H1 (cell line): ENCODE data around the gene SMDT1. TPM values are rescaled to one million over a fixed set of nuclear protein-coding genes. Genes with fewer than 3 reads are reported as not detected.
A peak's percentile ranks its signal among the peaks of the same experiment; 100 is the strongest.

Experiments used
- CTCF ChIA-PET: fragments of 300-600 bp; sonication (Branson Sonifier 250); formaldehyde crosslinking; loops from one replicate; lab custom pipeline; 2021; ENCODE audit not compliant: partially characterized antibody; lab: Charles Lee
- POLR2A ChIA-PET: fragments of 300-600 bp; sonication (Branson Sonifier 250); formaldehyde crosslinking; loops from one replicate; lab custom pipeline; 2021; ENCODE audit warnings: inconsistent platforms; ENCODE audit not compliant: partially characterized antibody; lab: Charles Lee
- DNase-seq, 2 experiments: peaks; one replicate each; pipeline versions ENCODE4 v3.0.0 to v3.0.0-alpha.2; 2010 to 2022; ENCODE audit warnings: low spot score in 2 of 2, low read depth in 1 of 2, mixed read lengths in 1 of 2
- FAIRE-seq: peaks from 2 replicates; lab custom pipeline; 2011; peaks lifted over from hg19 to GRCh38; lab: Jason Lieb, UNC
- H2AFZ ChIP-seq: 2 replicates; pipeline ENCODE4 v1.8.1; 2012; ENCODE audit warnings: low read length, inconsistent platforms
- H2AK5ac ChIP-seq: 2 replicates; pipeline ENCODE4 v1.6.1; 2013; ENCODE audit warnings: low read depth, low read length
- H2BK120ac ChIP-seq: replicated peaks from 2 replicates; pipeline ENCODE3; 2013; ENCODE audit warnings: low read depth, low read length, inconsistent platforms
- H2BK12ac ChIP-seq: 2 replicates; pipeline ENCODE4 v1.6.1; 2013; ENCODE audit warnings: low read depth, low read length
- H2BK15ac ChIP-seq: 2 replicates; pipeline ENCODE4 v1.6.1; 2013; ENCODE audit warnings: low read length
- H2BK20ac ChIP-seq: 2 replicates; pipeline ENCODE4 v1.6.1; 2013; ENCODE audit warnings: low read length
- H2BK5ac ChIP-seq: 2 replicates; pipeline ENCODE4 v1.6.1; 2013; ENCODE audit warnings: low read depth, low read length
- H3K14ac ChIP-seq: 2 replicates; pipeline ENCODE4 v1.6.1; 2013; ENCODE audit warnings: inconsistent platforms; ENCODE audit not compliant: insufficient read length
- H3K18ac ChIP-seq: 2 replicates; pipeline ENCODE4 v1.6.1; 2013; ENCODE audit warnings: low read length; ENCODE audit errors: extremely low read depth
- H3K23ac ChIP-seq: 2 replicates; pipeline ENCODE4 v1.6.1; 2013; ENCODE audit warnings: inconsistent platforms; ENCODE audit not compliant: insufficient read length
- H3K23me2 ChIP-seq: 2 replicates; pipeline ENCODE4 v1.6.1; 2013; ENCODE audit warnings: low read depth, low read length
- H3K27ac ChIP-seq: 2 replicates; pipeline ENCODE4 v1.6.1; 2011; ENCODE audit warnings: low read depth, low read length, inconsistent platforms
- H3K27me3 ChIP-seq, 4 experiments: replicated peaks in 1 of 4; 1 replicate in 1 of 4; 2 replicates in 3 of 4; pipeline versions ENCODE4 v1.6.1 to v1.8.1; 2011 to 2013; ENCODE audit warnings: low read length in 3 of 4, mild to moderate bottlenecking in 3 of 4, inconsistent platforms in 2 of 4, mixed read lengths in 2 of 4, moderate library complexity in 1 of 4; ENCODE audit not compliant: control insufficient read depth in 3 of 4, insufficient read depth in 3 of 4; ENCODE audit errors: extremely low read depth in 1 of 4
- H3K36me3 ChIP-seq, 4 experiments: 2 replicates each; pipeline versions ENCODE4 v1.6.1 to v1.8.1; 2011 to 2013; ENCODE audit warnings: mild to moderate bottlenecking in 4 of 4, low read length in 3 of 4, moderate library complexity in 2 of 4, control low read depth in 1 of 4, inconsistent platforms in 1 of 4; ENCODE audit not compliant: insufficient read depth in 4 of 4, control insufficient read depth in 2 of 4
- H3K4ac ChIP-seq: replicated peaks from 2 replicates; pipeline ENCODE3; 2013; ENCODE audit warnings: low read length, low read depth, mixed read lengths, inconsistent platforms; ENCODE audit not compliant: insufficient read length
- H3K4me1 ChIP-seq, 4 experiments: replicated peaks in 1 of 4; 1 replicate in 1 of 4; 2 replicates in 3 of 4; pipeline versions ENCODE4 v1.6.1 to v1.8.1; 2011 to 2013; ENCODE audit warnings: low read length in 3 of 4, inconsistent platforms in 2 of 4, mixed read lengths in 1 of 4; ENCODE audit not compliant: insufficient read depth in 4 of 4, control insufficient read depth in 3 of 4
- H3K4me2 ChIP-seq, 2 experiments: 2 replicates each; pipeline versions ENCODE4 v1.6.1 to v1.8.1; 2011 to 2013; ENCODE audit warnings: low read depth in 2 of 2, low read length in 2 of 2, control low read depth in 1 of 2, inconsistent platforms in 1 of 2, mild to moderate bottlenecking in 1 of 2; ENCODE audit not compliant: insufficient read depth in 1 of 2
- H3K4me3 ChIP-seq, 4 experiments: fragments of 200-600, 300-600 bp in 1 of 4; sonication (generic), shearing (Covaris generic), sonication (Bioruptor Twin) in 1 of 4; 2 replicates each; pipeline versions ENCODE4 v1.5.1 to v1.8.1; 2011 to 2016; ENCODE audit warnings: low read length in 4 of 4, low read depth in 3 of 4, control low read depth in 2 of 4, inconsistent platforms in 2 of 4, mild to moderate bottlenecking in 2 of 4, mixed read lengths in 1 of 4, moderate library complexity in 1 of 4; ENCODE audit not compliant: insufficient read depth in 2 of 4; ENCODE audit errors: extremely low read depth in 1 of 4
- H3K56ac ChIP-seq: replicated peaks from 2 replicates; pipeline ENCODE3; 2013; ENCODE audit warnings: low read depth, mild to moderate bottlenecking, mixed read lengths, low read length, inconsistent platforms; ENCODE audit not compliant: insufficient read length
- H3K79me1 ChIP-seq: 2 replicates; pipeline ENCODE4 v1.6.1; 2013; ENCODE audit warnings: low read depth, low read length, control low read depth
- H3K79me2 ChIP-seq, 2 experiments: 2 replicates each; pipeline versions ENCODE4 v1.6.1 to v1.8.1; 2012 to 2013; ENCODE audit warnings: low read length in 2 of 2, mild to moderate bottlenecking in 2 of 2, inconsistent platforms in 1 of 2; ENCODE audit not compliant: insufficient read depth in 2 of 2, control insufficient read depth in 1 of 2
- H3K9ac ChIP-seq, 4 experiments: replicated peaks in 1 of 4; 1 replicate in 1 of 4; 2 replicates in 3 of 4; pipeline versions ENCODE4 v1.6.1 to v1.8.1; 2011 to 2013; ENCODE audit warnings: low read depth in 3 of 4, low read length in 3 of 4, control low read depth in 2 of 4, mild to moderate bottlenecking in 2 of 4, moderate library complexity in 2 of 4, inconsistent platforms in 1 of 4; ENCODE audit errors: extremely low read depth in 1 of 4
- H3K9me3 ChIP-seq, 2 experiments: 2 replicates each; pipeline versions ENCODE4 v1.6.1 to v1.8.1; 2012 to 2013; ENCODE audit warnings: mild to moderate bottlenecking in 2 of 2, moderate library complexity in 2 of 2, control low read depth in 1 of 2, inconsistent platforms in 1 of 2, low read depth in 1 of 2, low read length in 1 of 2, mixed read lengths in 1 of 2; ENCODE audit not compliant: insufficient read depth in 2 of 2
- H4K20me1 ChIP-seq, 2 experiments: replicated peaks in 1 of 2; 2 replicates each; pipeline versions ENCODE3 to v1.8.1; 2011 to 2013; ENCODE audit warnings: inconsistent platforms in 2 of 2, low read length in 2 of 2, mild to moderate bottlenecking in 1 of 2; ENCODE audit not compliant: insufficient read depth in 2 of 2, control insufficient read depth in 1 of 2
- H4K5ac ChIP-seq: 2 replicates; pipeline ENCODE4 v1.6.1; 2013; ENCODE audit warnings: low read length, low read depth, mixed read lengths, inconsistent platforms; ENCODE audit not compliant: insufficient read length
- H4K8ac ChIP-seq: 2 replicates; pipeline ENCODE4 v1.8.0; 2013; ENCODE audit warnings: mild to moderate bottlenecking, moderate library complexity, low read length, inconsistent platforms; ENCODE audit not compliant: insufficient read depth; ENCODE audit errors: extremely low read depth
- H4K91ac ChIP-seq: replicated peaks from 2 replicates; pipeline ENCODE3; 2013; ENCODE audit warnings: low read length, mixed read lengths, inconsistent platforms; ENCODE audit not compliant: insufficient read length
- CTCF ChIP-seq, 3 experiments: IDR thresholded peaks; 1 replicate in 2 of 3; 2 replicates in 1 of 3; pipeline versions ENCODE4 v1.5.1 to v1.6.1; 2011; ENCODE audit warnings: low read length in 3 of 3, mild to moderate bottlenecking in 3 of 3, inconsistent platforms in 2 of 3, low read depth in 1 of 3, moderate library complexity in 1 of 3; ENCODE audit not compliant: insufficient read depth in 1 of 3; ENCODE audit errors: control extremely low read depth in 1 of 3
- RAD21 ChIP-seq, 2 experiments: IDR thresholded peaks in 1 of 2; conservative IDR thresholded peaks in 1 of 2; 2 replicates each; pipeline ENCODE4 v1.6.1; 2011; ENCODE audit warnings: low read depth in 2 of 2, low read length in 2 of 2, improper control_type of control experiment in 1 of 2, inconsistent platforms in 1 of 2, mild to moderate bottlenecking in 1 of 2, moderate library complexity in 1 of 2
- SIN3A ChIP-seq, 2 experiments: IDR thresholded peaks in 1 of 2; conservative IDR thresholded peaks in 1 of 2; 2 replicates each; pipeline ENCODE4 v1.6.1; 2011 to 2012; ENCODE audit warnings: low read length in 2 of 2, improper control_type of control experiment in 1 of 2, low read depth in 1 of 2, mild to moderate bottlenecking in 1 of 2
- WGBS, 2 experiments: shearing (Covaris generic) in 1 of 2; methylation state at CpG; one replicate each; pipeline versions ENCODE4 v1.1.6 to v1.1.7; 2013 to 2015; ENCODE audit warnings: low lambda C conversion rate in 2 of 2, mixed read lengths in 2 of 2, inconsistent platforms in 1 of 2, low coverage in 1 of 2, missing lambda C conversion rate in 1 of 2; ENCODE audit not compliant: insufficient replicate concordance in 2 of 2, insufficient coverage in 1 of 2, insufficient read length in 1 of 2; ENCODE audit errors: extremely low coverage in 1 of 2, missing lambda C conversion rate in 1 of 2; 5-methylcytosine and 5-hydroxymethylcytosine counted together
- polyA plus RNA-seq, 7 experiments: library from polyadenylated mRNA; depleted of rRNA in 3 of 7; stranded (reverse) in 5 of 7; unstranded in 2 of 7; fragments of >200 nt in 5 of 7; fragments of 200-250 nt in 2 of 7; gene quantifications; 1 replicate in 5 of 7; 2 replicates in 1 of 7; 4 replicates in 1 of 7; pipeline versions ENCODE4 v1.2.1 to v1.2.3, GENCODE V29; 2011 to 2013; ENCODE audit warnings: missing spikeins in 2 of 7, mixed read lengths in 2 of 7
- total RNA-seq: library from RNA; stranded (reverse); fragmentation: NEBNext Ultra II Directional; extraction: Animal tissue kit (Norgen Biotek cat#: 25700); gene quantifications from 2 replicates; pipeline ENCODE4 v1.2.1, GENCODE V29; 2021

The SMDT1 gene
- total and polyA plus RNA-seq, 2 of the 8 experiments (the other 6 are each of a cell fraction or from before 2014, with no cell fraction given) = 34.9 to 35.6 TPM

- Histone ChIP-seq H2BK120ac (no peak overlapping the region), H2BK5ac (no peak overlapping the region), H3K4me1 (peaks cover 2 to 24% (median 11%) of the 10 kb centered on the region in 4 experiments), H3K36me3 (0 out of 8 replicates have a peak, but pooled peaks cover 0 to 3% (median 0%) of the 10 kb centered on the region in 4 experiments), H3K79me1 (no peaks in the 10 kb centered on the region), H3K27me3 (peaks cover 0 to 9% (median 4%) of the 10 kb centered on the region in 4 experiments; a peak in 2 of 7 replicates), H2AK5ac (no peak overlapping the region; the same call in 1 of the 2 replicates), H4K5ac (no peak overlapping the region), H3K4me2 (no peak overlapping the region), H2AFZ (no peak overlapping the region), H3K18ac (no peak overlapping the region), H3K14ac (no peak overlapping the region), H4K91ac (no peak overlapping the region), H4K8ac (no peak overlapping the region), H3K27ac (no peak overlapping the region), H3K4ac (no peak overlapping the region), H2BK12ac (0 out of 2 replicates have a peak overlapping the region, but pooled peaks have one; percentile 9), H3K79me2 (no peaks in the 10 kb centered on the region), H3K23ac (no peak overlapping the region), H3K9ac (no peak overlapping the region), H3K23me2 (peaks cover 8% of the 10 kb centered on the region; the same call in 1 of the 2 replicates), H3K9me3 (no peaks in the 10 kb centered on the region), H4K20me1 (no peaks in the 10 kb centered on the region), H2BK15ac (peak overlapping the region; percentile 8; the same call in 1 of the 2 replicates), H2BK20ac (peak overlapping the region; percentile 29), H3K56ac (no peak overlapping the region), H3K4me3 (no peak overlapping the region)
- ChIA-PET CTCF (no interaction called here), POLR2A (interaction anchor here (2.1 to 3.3 kb wide), 2 partner anchors 10 to 17 kb away, joined by 4 to 24 read pairs; partner anchors contain the start of gene NDUFA6)
- DNase-seq (no peak), FAIRE-seq (no peak)
- WGBS, 2 experiments = 85% methylated on average over 8 of the region's 8 CpGs; no CpG with 5 or more reads in 1 of the 2 experiments
- TF ChIP-seq CTCF (IDR thresholded peaks at IDR 0.05; ENCODE audit: control extremely low read depth in 1 of 3, insufficient read depth in 1 of 3, low read depth in 1 of 3, low read length in 3 of 3) (peak; percentile 5 to 29 (median 6); a peak in 2 of 4 replicates), RAD21 (IDR thresholded peaks at IDR 0.05 in 1 of 2, conservative IDR thresholded peaks at IDR 0.05 in 1 of 2; ENCODE audit: low read depth in 2 of 2, low read length in 2 of 2) (0 out of 4 replicates have a peak, but pooled peaks of 1 of the 2 experiments have one; percentile 9), SIN3A (conservative IDR thresholded peaks at IDR 0.05 in 1 of 2, IDR thresholded peaks at IDR 0.05 in 1 of 2; ENCODE audit: low read depth in 1 of 2, low read length in 2 of 2) (no peak)
Measured at GRCh38 chr22:42072606-42073330, 6.7 kb upstream of the SMDT1 start.
